ENCODE measurements around the gene ADAMTSL1. TPM values are rescaled to one million over a fixed set of nuclear protein-coding genes. Genes with fewer than 3 reads are reported as not detected.

Gene ADAMTSL1
- total and polyA plus RNA-seq, 2 donors (not counting 3 experiments of a cell fraction or from before 2014, with no cell fraction given): 15.0 to 18.4 TPM

GRCh38 chr9:18910916-18911315, 437.0 kb downstream of the ADAMTSL1 start:
- dilution Hi-C loops (cut with MboI; ENCODE audit: extremely low pct_ligation_motif_present, low sequenced_read_pairs): no loop called here
- H3K9me3 ChIP-seq (replicated peaks; ENCODE audit: control insufficient read depth, insufficient read depth, low read length): no peaks in the 10 kb centered on the region
- H2AFZ ChIP-seq (ENCODE audit: low read depth, low read length): no peak overlapping the region
- no peak overlapping the region for H3K4me2 ChIP-seq (ENCODE audit: insufficient read depth, low read length)
- intact Hi-C loops (cut with micrococcal nuclease): no loop called here
- H3K27me3 ChIP-seq (ENCODE audit: control insufficient read depth in 2 of 2, insufficient read depth in 2 of 2, low read length in 2 of 2): no peaks in the 10 kb centered on the region
- ChIA-PET CTCF (interaction anchor here (1.1 kb wide), 1 partner anchor 118 kb away, joined by 3 read pairs; no protein-coding TSS in a partner anchor), POLR2A (no interaction called here)
- DNase-seq (ENCODE audit: low read depth, low spot score) (no peak), FAIRE-seq (no peak)
- H3K36me3 ChIP-seq (ENCODE audit: control insufficient read depth in 2 of 2, extremely low read depth in 1 of 2, insufficient read depth in 2 of 2, low read length in 2 of 2): peaks cover 0 to 2% of the 10 kb centered on the region in 2 experiments
- H3K79me2 ChIP-seq (ENCODE audit: control insufficient read depth, insufficient read depth, low read length): no peaks in the 10 kb centered on the region
- no peaks in the 10 kb centered on the region for H3K4me1 ChIP-seq (ENCODE audit: control insufficient read depth, extremely low read depth, insufficient read depth, low read length)
- no peak overlapping the region for H3K27ac ChIP-seq (ENCODE audit: insufficient read depth, low read depth, low read length)
- no peaks in the 10 kb centered on the region for H3K9me1 ChIP-seq (replicated peaks; ENCODE audit: control insufficient read depth, extremely low read depth, insufficient read depth, low read length)
- H3K4me3 ChIP-seq (replicated peaks in 1 of 3; ENCODE audit: insufficient read depth in 1 of 3, low read depth in 1 of 3, low read length in 3 of 3): no peak overlapping the region
- no peaks in the 10 kb centered on the region for H4K20me1 ChIP-seq (replicated peaks; ENCODE audit: control insufficient read depth, extremely low read depth, insufficient read depth, low read length)
- BruUV-seq (replicated peaks): no TSS peak
- no peak for TF ChIP-seq FOS (IDR thresholded peaks at IDR 0.05; ENCODE audit: borderline replicate concordance, insufficient read depth, low read length)
- no peak for TF ChIP-seq MAX (IDR thresholded peaks at IDR 0.05; ENCODE audit: insufficient read depth, insufficient read length)
- TF ChIP-seq, protein P1, sequence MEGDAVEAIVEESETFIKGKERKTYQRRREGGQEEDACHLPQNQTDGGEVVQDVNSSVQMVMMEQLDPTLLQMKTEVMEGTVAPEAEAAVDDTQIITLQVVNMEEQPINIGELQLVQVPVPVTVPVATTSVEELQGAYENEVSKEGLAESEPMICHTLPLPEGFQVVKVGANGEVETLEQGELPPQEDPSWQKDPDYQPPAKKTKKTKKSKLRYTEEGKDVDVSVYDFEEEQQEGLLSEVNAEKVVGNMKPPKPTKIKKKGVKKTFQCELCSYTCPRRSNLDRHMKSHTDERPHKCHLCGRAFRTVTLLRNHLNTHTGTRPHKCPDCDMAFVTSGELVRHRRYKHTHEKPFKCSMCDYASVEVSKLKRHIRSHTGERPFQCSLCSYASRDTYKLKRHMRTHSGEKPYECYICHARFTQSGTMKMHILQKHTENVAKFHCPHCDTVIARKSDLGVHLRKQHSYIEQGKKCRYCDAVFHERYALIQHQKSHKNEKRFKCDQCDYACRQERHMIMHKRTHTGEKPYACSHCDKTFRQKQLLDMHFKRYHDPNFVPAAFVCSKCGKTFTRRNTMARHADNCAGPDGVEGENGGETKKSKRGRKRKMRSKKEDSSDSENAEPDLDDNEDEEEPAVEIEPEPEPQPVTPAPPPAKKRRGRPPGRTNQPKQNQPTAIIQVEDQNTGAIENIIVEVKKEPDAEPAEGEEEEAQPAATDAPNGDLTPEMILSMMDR (IDR thresholded peaks at IDR 0.05; ENCODE audit: extremely low read depth in 1 of 2, insufficient read depth in 1 of 2, low read depth in 1 of 2, low read length in 2 of 2): no peak
- no peak for TF ChIP-seq MYC (IDR thresholded peaks at IDR 0.05; ENCODE audit: low read depth, low read length)
- TF ChIP-seq JUN (IDR thresholded peaks at IDR 0.05; ENCODE audit: borderline replicate concordance, insufficient read depth, insufficient read length, low read depth): no peak
- H3K9ac ChIP-seq (replicated peaks; ENCODE audit: extremely low read depth, insufficient read depth, low read length): no peak overlapping the region
